ENCODE data around the gene LPAR3. TPM values are rescaled to one million over a fixed set of nuclear protein-coding genes. Genes with fewer than 3 reads are reported as not detected.

LPAR3 gene
- total RNA-seq, 2 experiments from 2014 or later = 0.58 to 0.81 TPM

DNA sequence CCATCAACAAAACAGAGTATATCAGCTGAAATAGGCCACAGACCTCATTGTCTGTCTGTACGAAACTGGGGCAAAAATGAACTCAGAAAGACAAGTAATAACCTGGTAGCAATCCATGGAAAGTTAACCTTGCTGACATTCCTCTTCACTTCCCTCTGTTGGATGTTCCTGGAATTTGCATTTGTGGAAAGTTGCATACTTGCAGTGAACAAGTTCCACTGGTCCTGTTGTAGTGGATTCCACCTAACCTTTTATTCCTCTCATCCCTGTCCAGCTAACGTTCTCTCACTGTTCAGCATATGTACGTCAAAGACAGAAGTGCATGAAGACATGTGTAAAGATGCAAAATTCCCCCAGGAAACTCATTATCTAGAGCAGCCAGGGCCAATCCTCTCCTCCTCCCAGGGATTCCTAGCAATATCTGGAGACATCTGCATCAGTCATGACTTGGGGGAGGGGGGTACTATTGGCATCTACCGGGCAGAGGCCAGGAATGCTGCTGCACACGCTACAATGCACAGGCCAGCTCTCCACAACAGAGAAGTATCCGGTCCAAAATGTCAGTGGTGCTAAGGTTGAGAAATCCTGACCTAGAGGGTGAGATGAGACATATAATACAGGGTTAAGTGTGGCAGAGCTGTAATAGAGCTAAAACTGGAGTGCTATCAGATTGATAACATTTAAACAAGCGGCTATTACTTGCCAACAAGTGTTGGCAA lies 8.2 kb downstream of the LPAR3 start:
- POLR2A ChIA-PET = no interaction called here
- intact Hi-C loops (cut with micrococcal nuclease) = no loop called here
- TF ChIP-seq, protein P1, sequence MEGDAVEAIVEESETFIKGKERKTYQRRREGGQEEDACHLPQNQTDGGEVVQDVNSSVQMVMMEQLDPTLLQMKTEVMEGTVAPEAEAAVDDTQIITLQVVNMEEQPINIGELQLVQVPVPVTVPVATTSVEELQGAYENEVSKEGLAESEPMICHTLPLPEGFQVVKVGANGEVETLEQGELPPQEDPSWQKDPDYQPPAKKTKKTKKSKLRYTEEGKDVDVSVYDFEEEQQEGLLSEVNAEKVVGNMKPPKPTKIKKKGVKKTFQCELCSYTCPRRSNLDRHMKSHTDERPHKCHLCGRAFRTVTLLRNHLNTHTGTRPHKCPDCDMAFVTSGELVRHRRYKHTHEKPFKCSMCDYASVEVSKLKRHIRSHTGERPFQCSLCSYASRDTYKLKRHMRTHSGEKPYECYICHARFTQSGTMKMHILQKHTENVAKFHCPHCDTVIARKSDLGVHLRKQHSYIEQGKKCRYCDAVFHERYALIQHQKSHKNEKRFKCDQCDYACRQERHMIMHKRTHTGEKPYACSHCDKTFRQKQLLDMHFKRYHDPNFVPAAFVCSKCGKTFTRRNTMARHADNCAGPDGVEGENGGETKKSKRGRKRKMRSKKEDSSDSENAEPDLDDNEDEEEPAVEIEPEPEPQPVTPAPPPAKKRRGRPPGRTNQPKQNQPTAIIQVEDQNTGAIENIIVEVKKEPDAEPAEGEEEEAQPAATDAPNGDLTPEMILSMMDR (IDR thresholded peaks at IDR 0.05) = no peak
- no peak for ATAC-seq
- no peak overlapping the region for H3K4me3 Mint-ChIP-seq
- peaks cover 5% of the 10 kb centered on the region for H3K4me1 Mint-ChIP-seq (ENCODE audit: low read depth)
- no peaks in the 10 kb centered on the region for H3K9me3 Mint-ChIP-seq
- H3K27ac Mint-ChIP-seq = no peak overlapping the region
- H3K36me3 Mint-ChIP-seq (ENCODE audit: low read depth) = no peaks in the 10 kb centered on the region
- DNase-seq = no peak
- H3K27me3 Mint-ChIP-seq = peaks cover 2% of the 10 kb centered on the region
- CTCF ChIA-PET = interaction anchor here (1.3 kb wide), 1 partner anchor 103 kb away, joined by 5 read pairs; no protein-coding TSS in a partner anchor

DNA sequence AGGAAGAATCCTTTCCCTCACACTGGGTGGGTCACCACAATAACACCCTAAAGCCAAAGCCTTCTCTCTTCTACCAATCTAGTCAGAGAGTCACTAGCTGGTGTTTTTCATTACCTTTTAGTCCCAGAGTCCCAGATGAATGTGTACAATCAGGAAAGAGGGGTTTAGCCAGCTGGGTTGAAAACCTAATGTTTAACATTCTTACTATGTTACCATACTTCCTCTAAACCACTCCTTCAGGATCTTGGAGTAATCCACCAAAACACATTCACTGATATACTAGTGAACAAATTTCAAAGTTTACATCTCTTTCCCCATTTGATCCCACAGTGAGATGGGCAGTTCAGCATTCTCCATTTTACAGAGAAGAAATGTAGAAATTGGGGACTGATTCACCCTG lies 9.7 kb downstream of the LPAR3 start:
- ChIA-PET CTCF (no interaction called here), POLR2A (no interaction called here)
- Mint-ChIP-seq H3K4me1 (ENCODE audit: low read depth) (no peaks in the 10 kb centered on the region), H3K9me3 (no peaks in the 10 kb centered on the region), H3K4me3 (no peak overlapping the region), H3K27ac (no peak overlapping the region), H3K27me3 (peaks cover 2% of the 10 kb centered on the region), H3K36me3 (ENCODE audit: low read depth) (no peaks in the 10 kb centered on the region)
- TF ChIP-seq, protein P1 (IDR thresholded peaks at IDR 0.05) = no peak
- intact Hi-C loops (cut with micrococcal nuclease) = no loop called here
- ATAC-seq (no peak), DNase-seq (no peak)

DNA sequence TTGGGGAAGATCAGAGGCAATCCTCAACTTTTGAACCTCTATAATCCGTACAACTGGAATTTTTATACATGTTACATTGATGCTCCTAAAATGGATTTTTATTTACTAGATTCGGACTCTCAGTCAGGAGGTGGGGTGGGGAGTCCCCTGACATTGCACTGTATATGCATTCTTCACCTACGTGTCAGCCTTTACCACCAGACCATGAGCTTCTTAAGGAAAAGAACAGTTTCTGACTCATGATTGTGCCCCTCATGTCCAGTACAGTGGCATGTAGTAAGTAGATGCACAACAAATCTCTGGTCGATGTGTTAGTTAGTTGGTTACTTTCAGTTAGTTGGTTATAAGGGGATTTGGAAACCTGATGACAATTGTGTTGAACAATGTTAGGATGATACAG lies 15.4 kb downstream of the LPAR3 start:
- H3K27ac Mint-ChIP-seq = no peak overlapping the region
- ATAC-seq (no peak), DNase-seq (no peak)
- H3K4me1 Mint-ChIP-seq (ENCODE audit: low read depth) = peaks cover 10% of the 10 kb centered on the region
- peaks cover 3% of the 10 kb centered on the region for H3K27me3 Mint-ChIP-seq
- no peaks in the 10 kb centered on the region for H3K9me3 Mint-ChIP-seq
- H3K36me3 Mint-ChIP-seq (ENCODE audit: low read depth) = no peaks in the 10 kb centered on the region
- POLR2A ChIA-PET = no interaction called here
- no peak overlapping the region for H3K4me3 Mint-ChIP-seq
- CTCF ChIA-PET = interaction anchor here (0.7 kb wide), 1 partner anchor 96 kb away, joined by 3 read pairs; no protein-coding TSS in a partner anchor
- TF ChIP-seq, protein P1 (IDR thresholded peaks at IDR 0.05) = no peak
- intact Hi-C loops (cut with micrococcal nuclease) = no loop called here

DNA sequence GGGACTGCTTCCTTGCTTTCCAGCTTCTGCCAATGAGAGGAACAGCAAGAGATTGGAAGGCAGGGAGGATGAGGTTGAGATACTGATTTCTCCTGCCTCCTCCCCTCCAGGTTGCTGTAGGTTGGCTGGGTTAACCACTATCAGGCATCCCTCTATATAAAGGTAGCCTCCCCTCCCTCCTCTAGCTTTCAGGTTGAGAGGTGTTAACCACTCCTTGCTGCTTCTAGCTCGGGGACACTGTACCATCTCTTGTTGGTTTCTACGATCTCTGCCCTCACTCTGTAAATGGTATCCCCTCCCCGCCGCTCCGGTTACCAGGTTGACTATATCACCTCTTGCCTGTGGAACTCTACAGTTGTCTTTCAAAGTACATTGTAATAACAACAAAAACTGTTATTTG lies 16.7 kb downstream of the LPAR3 start:
- no peaks in the 10 kb centered on the region for H3K36me3 Mint-ChIP-seq (ENCODE audit: low read depth)
- H3K27ac Mint-ChIP-seq = no peak overlapping the region
- DNase-seq (peak; percentile 25), ATAC-seq (peak; percentile 83)
- no peak overlapping the region for H3K4me3 Mint-ChIP-seq
- ChIA-PET CTCF (interaction anchor here (1.0 kb wide), 1 partner anchor 15 kb away, joined by 3 read pairs; no protein-coding TSS in a partner anchor), POLR2A (no interaction called here)
- H3K4me1 Mint-ChIP-seq (ENCODE audit: low read depth) = peaks cover 10% of the 10 kb centered on the region
- intact Hi-C loops (cut with micrococcal nuclease) = no loop called here
- H3K27me3 Mint-ChIP-seq = peaks cover 8% of the 10 kb centered on the region
- TF ChIP-seq, protein P1 (IDR thresholded peaks at IDR 0.05) = no peak
- no peaks in the 10 kb centered on the region for H3K9me3 Mint-ChIP-seq

DNA sequence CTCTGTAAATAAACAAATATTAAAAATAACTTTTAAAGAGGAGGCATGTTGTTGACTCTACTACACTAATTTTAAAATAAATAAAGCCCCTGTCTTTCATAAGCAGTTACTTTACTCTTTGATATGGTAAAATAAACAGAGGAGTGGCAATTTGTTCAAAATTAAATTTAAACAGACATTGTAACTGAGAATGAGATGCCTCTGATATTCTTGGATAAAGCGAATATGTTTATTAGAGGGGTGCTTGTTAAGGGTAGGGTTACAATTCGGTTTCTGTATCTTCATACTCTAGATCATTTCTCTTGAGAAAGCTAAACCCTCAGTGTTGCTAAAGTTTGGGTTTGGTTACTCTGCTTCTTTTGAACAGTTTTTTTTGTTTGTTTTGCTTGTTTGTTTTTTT lies 19.6 kb downstream of the LPAR3 start:
- Mint-ChIP-seq H3K4me1 (ENCODE audit: low read depth) (peaks cover 10% of the 10 kb centered on the region), H3K4me3 (no peak overlapping the region), H3K9me3 (no peaks in the 10 kb centered on the region), H3K36me3 (ENCODE audit: low read depth) (no peaks in the 10 kb centered on the region), H3K27ac (no peak overlapping the region), H3K27me3 (peaks cover 8% of the 10 kb centered on the region)
- intact Hi-C loops (cut with micrococcal nuclease) = no loop called here
- no peak for ATAC-seq
- CTCF ChIA-PET = no interaction called here
- TF ChIP-seq, protein P1 (IDR thresholded peaks at IDR 0.05) = no peak
- POLR2A ChIA-PET = no interaction called here
- no peak for DNase-seq
